ENCODE data around the gene PRRX2.
A peak's percentile ranks its signal among the peaks of the same experiment; 100 is the strongest.

Gene PRRX2

DNA sequence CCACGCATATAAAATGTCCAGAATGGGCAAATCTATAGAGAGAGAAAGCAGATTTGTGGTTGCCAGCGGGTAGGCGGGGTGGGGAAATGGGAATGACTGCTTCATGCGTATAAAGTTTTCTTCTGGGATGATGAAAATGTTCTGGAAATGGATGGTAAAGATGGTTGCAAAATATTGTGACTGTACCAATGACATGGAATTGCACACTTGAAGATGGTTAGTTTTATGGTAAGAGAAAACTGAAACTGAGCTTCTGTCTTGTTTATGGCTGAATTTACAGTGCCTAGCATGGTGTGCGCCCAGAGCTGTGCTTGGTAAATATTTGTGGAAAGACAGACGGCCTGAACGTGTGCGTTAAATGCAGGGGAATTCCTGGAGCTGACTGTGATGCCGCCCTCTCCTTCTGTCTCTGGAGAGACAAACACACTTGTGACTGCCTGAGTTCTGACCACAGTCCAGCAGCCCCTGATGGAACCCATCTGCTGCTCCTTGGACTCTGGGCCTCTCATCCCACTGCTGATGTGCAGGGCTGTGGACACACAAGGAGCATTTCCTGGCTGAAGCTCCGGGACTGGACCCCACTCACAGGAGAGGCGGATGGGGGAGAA, 96.0 kb downstream of the PRRX2 start:
- DNase-seq (ENCODE audit: low read depth), result peak; percentile 84

DNA sequence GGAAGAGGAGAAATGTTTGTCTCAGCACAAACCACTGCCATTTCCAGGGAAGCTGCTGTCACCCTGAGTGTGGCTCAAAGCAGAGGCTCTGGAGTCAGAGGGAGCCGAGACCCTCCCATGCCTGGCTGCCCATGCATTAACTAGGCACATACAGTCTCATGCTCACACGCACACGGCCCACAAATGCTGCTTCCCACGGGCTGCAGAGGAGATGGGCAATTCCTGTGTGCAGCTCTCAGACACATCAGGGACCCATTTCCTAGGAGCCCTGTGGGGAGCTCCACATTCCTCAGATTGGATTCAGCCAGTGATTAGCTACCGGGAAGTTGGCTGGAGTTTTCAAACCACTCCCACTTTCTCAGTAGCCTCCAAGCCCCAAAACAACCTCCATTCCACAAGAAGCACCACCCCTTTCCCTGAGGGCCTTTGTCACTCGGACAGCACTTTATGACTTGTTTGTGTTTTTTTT, 96.5 kb downstream of the PRRX2 start:
- DNase-seq (ENCODE audit: low read depth), result peak; percentile 87

DNA sequence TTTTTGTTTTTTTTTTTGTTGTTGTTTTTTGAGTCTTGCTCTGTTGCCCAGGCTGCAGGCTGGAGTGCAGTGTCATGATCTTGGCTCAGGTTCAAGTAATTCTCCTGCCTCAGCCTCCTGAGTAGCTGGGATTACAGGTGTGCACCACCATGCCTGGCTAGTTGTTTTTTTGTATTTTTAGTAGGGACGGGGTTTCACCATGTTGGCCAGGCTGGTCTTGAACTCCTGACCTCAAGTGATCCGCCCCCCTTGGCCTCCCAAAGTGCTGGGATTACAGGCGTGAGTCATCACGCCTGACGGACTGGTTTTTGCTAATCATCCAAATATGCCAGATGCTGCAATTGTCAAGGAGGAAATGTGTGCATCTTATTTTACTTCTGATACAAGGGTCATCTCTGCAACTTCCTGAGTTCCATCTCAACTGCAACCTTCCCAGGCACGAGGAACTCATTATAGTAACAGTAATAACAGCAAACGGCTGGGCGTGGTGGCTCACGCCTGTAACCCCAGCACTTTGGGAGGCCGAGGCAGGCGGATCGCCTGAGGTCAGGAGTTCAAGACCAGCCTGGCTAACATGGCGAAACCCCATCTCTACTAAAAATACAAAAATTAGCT, 97.0 kb downstream of the PRRX2 start:
- peak; percentile 95 for DNase-seq (ENCODE audit: low read depth)

DNA sequence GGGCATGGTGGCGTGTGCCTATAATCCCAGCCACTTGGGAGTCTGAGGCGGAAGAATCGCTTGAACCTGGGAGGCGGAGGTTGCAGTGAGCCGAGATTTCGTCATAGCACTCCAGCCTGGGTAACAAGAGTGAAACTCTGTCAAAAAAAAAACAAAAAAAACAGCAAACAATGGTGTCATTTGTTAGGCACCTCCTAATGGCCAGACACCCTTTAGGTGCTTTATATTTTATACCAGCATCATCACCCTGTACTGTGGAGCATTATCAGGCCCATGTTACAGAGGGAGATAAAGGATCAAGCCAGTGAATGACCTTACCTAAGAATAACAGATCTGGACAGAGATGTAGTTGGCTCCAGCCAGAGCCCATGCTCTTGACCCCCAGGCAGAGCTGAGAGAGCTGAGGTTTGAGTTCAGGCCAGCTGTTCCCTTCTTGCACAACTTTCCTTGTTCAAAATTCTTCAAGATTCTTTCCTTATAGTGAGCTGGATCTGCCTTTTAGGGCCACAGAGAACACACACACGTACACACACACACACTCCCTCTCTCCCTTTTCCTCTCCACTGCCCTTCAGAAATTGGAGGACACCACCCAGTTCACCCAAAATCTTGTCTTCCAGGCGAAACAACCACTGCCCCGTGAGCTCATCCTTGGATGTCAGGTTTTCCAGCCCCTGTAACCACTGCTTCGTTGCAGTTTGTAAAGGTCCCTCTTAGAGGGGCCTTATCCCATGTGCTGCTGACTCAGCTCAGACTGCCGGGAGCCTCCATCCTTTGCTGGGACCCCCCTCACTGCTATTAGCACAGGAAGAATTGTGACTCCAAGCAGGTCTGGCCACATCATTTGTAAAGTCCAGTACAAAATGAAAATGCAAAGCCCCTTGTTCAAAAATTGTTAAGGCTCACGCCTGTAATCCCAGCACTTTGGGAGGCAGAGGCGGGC, 97.8 kb downstream of the PRRX2 start:
- peak; percentile 33 for DNase-seq (ENCODE audit: low read depth)

DNA sequence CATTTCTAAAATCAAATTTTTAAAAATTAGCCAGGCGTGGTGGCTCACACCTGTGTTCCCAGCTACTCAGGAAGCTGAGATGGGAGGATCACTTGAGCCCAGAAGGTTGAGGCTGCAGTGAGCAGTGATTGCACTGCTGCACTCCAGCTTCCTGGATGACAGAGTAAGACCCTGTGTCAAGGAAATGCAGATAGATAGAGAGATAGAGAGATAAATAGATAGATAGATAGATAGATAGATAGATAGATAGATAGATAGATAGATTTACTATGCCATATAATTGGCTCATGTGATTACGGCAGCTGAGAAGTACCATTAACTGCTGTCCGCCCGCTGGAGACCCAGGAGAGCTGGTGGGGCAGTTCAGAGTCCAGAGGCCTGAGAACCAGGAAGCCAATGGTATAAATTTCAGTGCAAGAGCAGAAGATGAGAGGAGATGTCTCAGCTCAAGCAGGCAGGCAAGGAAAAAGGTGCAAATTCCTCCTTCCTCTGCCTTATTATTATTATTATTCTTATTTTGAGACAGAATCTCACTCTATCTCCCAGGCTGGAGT, 100.4 kb downstream of the PRRX2 start:
- DNase-seq (ENCODE audit: low read depth), result no peak

DNA sequence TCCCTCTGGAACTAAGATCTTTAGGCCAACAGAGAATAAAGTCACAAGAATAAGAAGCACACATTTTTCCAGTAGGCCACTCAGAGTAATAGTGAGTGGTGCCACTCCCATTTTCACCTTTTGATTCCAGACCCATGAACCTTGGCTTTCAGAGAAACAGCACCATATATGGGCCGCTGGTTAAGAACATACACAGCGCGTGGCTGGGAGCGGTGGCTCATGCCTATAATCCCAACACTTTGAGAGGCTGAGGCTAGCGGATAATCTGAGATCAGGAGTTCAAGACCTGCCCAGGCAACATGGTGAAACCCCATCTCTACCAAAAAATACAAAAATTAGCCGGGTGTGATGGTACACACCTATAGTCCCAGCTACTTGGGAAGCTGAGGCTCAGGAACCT, 103.0 kb downstream of the PRRX2 start:
- no peak for DNase-seq (ENCODE audit: low read depth)

DNA sequence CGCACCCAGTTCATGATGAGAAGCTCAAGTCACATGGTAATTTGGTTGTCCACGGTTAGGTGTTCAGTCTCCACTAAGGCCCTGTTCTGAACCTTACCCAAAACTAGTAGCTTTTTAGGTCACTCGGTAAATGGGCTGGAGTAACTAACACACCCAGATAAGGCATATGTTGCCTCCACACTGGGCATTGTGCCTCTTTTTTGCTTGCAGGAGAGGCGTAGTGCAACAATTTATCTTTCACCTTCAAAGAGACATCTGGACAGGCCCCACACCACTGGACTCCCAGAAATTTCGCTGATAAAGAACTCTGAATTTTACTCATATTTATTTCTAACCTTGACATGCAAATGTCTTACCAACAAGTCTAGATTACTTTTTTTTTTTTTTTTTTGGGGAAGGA, 104.2 kb downstream of the PRRX2 start:
- no peak for DNase-seq (ENCODE audit: low read depth)

DNA sequence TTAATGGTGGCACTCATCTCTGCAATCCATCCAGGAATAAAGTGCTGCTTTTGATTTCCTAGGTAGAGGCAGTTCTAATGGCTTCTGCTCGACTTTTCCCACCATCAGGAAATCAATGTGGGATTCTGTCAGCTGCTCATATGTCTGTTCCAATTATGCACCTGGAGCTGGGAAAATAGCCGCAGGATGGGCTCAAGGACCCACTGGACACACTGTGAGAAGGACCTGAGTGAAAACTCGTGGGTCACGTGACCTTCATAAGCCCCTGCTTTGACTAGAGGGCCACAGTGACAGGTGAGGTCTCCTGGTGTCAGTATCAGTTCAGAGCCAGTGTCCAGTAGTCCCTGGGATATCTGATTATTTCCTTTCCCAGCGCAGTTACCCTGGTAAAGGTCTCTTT, 105.3 kb downstream of the PRRX2 start:
- no peak for DNase-seq (ENCODE audit: low read depth)
